GM20431 (cell line): ENCODE results near the gene VPS8.

Experiments used
- in situ Hi-C: fragments of 300-500 bp; cut with MseI, MboI; formaldehyde crosslinking; loops from one replicate; pipeline ENCODE4 v1.15.0; 2020; ENCODE audit warnings: low sequenced_read_pairs; ENCODE audit not compliant: unreplicated experiment

Gene VPS8

GRCh38 chr3:185030951-185031350, 219.0 kb downstream of the VPS8 start:
- in situ Hi-C loops = no loop called here

GRCh38 chr3:185037801-185038200, 225.8 kb downstream of the VPS8 start:
- in situ Hi-C loops = no loop called here

GRCh38 chr3:185040425-185040824, 228.5 kb downstream of the VPS8 start:
- in situ Hi-C loops = no loop called here

- in situ Hi-C loops = no loop called here
Measured at GRCh38 chr3:185041540-185041939, 229.6 kb downstream of the VPS8 start.

GRCh38 chr3:185042312-185043050, 230.5 kb downstream of the VPS8 start:
- in situ Hi-C loops = no loop called here

- in situ Hi-C loops = no loop called here
Measured at GRCh38 chr3:185046164-185046515, 234.2 kb downstream of the VPS8 start.

- in situ Hi-C loops = no loop called here
Measured at GRCh38 chr3:185046603-185047002, 234.6 kb downstream of the VPS8 start.

- in situ Hi-C loops = no loop called here
Measured at GRCh38 chr3:185049710-185050109, 237.7 kb downstream of the VPS8 start.

- in situ Hi-C loops = no loop called here
Measured at GRCh38 chr3:185051801-185052200, 239.8 kb downstream of the VPS8 start.

GRCh38 chr3:185052631-185053030, 240.7 kb downstream of the VPS8 start:
- in situ Hi-C loops = no loop called here

- in situ Hi-C loops = no loop called here
Measured at GRCh38 chr3:185056908-185057307, 244.9 kb downstream of the VPS8 start.

- in situ Hi-C loops = no loop called here
Measured at GRCh38 chr3:185057829-185058228, 245.9 kb downstream of the VPS8 start.

- in situ Hi-C loops = no loop called here
Measured at GRCh38 chr3:185058796-185059195, 246.8 kb downstream of the VPS8 start.

GRCh38 chr3:185059766-185060165, 247.8 kb downstream of the VPS8 start:
- in situ Hi-C loops = no loop called here

GRCh38 chr3:185060655-185061054, 248.7 kb downstream of the VPS8 start:
- in situ Hi-C loops = no loop called here

- in situ Hi-C loops = no loop called here
Measured at GRCh38 chr3:185062191-185062590, 250.2 kb downstream of the VPS8 start.

GRCh38 chr3:185063431-185063830, 251.5 kb downstream of the VPS8 start:
- in situ Hi-C loops = no loop called here

GRCh38 chr3:185065059-185065458, 253.1 kb downstream of the VPS8 start:
- in situ Hi-C loops = no loop called here

- in situ Hi-C loops = no loop called here
Measured at GRCh38 chr3:185066251-185066650, 254.3 kb downstream of the VPS8 start.

GRCh38 chr3:185067173-185067572, 255.2 kb downstream of the VPS8 start:
- in situ Hi-C loops = no loop called here

- in situ Hi-C loops = no loop called here
Measured at GRCh38 chr3:185069037-185070030, 257.4 kb downstream of the VPS8 start.
